Measurements from ENCODE around the gene TCEAL3. TPM values are rescaled to one million over a fixed set of nuclear protein-coding genes. Genes with fewer than 3 reads are reported as not detected.

The TCEAL3 gene, protein sequence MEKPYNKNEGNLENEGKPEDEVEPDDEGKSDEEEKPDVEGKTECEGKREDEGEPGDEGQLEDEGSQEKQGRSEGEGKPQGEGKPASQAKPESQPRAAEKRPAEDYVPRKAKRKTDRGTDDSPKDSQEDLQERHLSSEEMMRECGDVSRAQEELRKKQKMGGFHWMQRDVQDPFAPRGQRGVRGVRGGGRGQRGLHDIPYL
- total RNA-seq = 12.4 and 23.6 TPM in 2 replicates

GRCh38 chrX:103607364-103608305 is at the start of gene TCEAL3:
TCEAL3 (plus strand) TSS chrX:103607963; CDS start chrX:103609065, 1,102 bp downstream.

GRCh38 chrX:103585411-103586313 is 22.1 kb upstream of the TCEAL3 start, which contains the start of gene TCEAL4:
TCEAL4 (plus strand) TSS chrX:103585515; CDS start chrX:103586676, 1,161 bp downstream.

DNA sequence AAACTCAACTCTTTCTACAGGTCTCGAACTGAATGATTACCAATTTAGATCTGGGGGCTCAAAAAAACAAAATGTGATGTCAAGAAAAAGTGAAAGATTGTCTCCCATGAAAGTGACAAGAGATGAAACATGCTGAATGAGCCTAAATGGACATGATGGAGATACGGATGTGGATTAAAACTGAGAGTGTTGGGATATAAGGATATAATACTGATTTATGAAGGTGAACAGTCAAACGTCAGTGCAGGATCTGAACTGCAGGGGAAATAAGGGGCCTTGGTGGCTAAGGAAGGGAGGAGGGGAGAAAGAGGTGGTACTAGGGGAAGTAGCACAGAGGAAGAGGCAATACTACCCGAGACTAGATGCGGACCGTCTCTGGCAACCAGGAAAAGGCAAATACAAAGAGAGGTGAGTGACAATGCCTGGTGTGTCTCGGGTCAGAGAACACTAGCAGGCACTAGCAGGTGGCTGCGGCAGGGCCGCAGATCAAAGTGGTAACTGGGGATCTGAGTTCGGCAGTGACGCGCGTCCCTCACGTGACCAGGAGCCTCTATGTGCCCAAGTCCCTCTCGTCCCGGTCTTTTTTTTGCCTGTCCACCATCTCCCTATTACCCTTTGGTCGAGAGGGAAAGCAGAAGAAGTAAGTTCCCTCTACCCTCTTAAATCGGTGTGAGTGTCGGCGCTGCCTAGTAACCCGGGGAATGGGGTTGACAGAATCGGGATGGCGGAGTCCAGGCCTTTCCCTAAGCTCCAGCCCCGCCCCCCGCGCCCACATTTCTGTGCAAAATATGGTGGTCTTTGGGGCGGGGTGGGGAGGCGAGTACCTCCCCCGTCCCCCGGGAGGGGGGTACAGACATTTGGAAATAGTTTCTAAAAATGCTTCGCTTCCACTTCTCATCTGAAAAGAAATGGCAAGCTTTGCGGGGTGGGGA is 20.9 kb downstream of the TCEAL3 start, which contains the start of gene TCEAL1:
Gene TCEAL1 (plus strand): TSS at position 590 of the 932 bp plus-strand sequence. CDS start 942 bp downstream, outside the sequence.

Other genes starting within 250 kb of the TCEAL3 start
- gene BEX3, start 231.4 kb upstream of the TCEAL3 start, total RNA-seq = 239 and 345 TPM in 2 replicates
- under 0.01 and 0.25 TPM in 2 replicates for gene RAB40A, start 88.5 kb upstream of the TCEAL3 start, total RNA-seq
- 33.5 and 76.1 TPM in 2 replicates for gene TCEAL4, start 22.4 kb upstream of the TCEAL3 start, total RNA-seq
- 17.4 and 31.4 TPM in 2 replicates for gene TCEAL1, start 21.0 kb downstream of the TCEAL3 start, total RNA-seq
- 766 and 1,110 TPM in 2 replicates for gene MORF4L2, start 78.7 kb downstream of the TCEAL3 start, total RNA-seq
- not detected in 2 replicates for gene TMEM31, start 102.9 kb downstream of the TCEAL3 start, total RNA-seq
- under 0.01 and 0.22 TPM in 2 replicates for gene PLP1, start 168.9 kb downstream of the TCEAL3 start, total RNA-seq
- gene RAB9B, start 224.3 kb downstream of the TCEAL3 start, total RNA-seq = 1.1 and 3.2 TPM in 2 replicates